H54 (cell line): ENCODE measurements around the gene RSPRY1.

Experiments used
- DNase-seq: peaks from one replicate; pipeline ENCODE4 v3.0.0; 2011; ENCODE audit warnings: low spot score, mixed read lengths; ENCODE audit not compliant: insufficient read length
- FAIRE-seq: peaks from 3 replicates; lab custom pipeline; 2011; peaks lifted over from hg19 to GRCh38; lab: Jason Lieb, UNC
- POLR2A ChIP-seq: IDR thresholded peaks from 2 replicates; pipeline ENCODE4 v1.6.1; 2011; ENCODE audit warnings: low read depth, mild to moderate bottlenecking, low read length

The RSPRY1 gene

GRCh38 chr16:57279780-57280638 is 93.9 kb downstream of the RSPRY1 start:
- DNase-seq (no peak), FAIRE-seq (no peak)
- no peak for TF ChIP-seq POLR2A

- FAIRE-seq (no peak), DNase-seq (no peak)
- no peak for TF ChIP-seq POLR2A
These were observed 95.7 kb downstream of the RSPRY1 start for GRCh38 chr16:57281791-57282190.

DNA sequence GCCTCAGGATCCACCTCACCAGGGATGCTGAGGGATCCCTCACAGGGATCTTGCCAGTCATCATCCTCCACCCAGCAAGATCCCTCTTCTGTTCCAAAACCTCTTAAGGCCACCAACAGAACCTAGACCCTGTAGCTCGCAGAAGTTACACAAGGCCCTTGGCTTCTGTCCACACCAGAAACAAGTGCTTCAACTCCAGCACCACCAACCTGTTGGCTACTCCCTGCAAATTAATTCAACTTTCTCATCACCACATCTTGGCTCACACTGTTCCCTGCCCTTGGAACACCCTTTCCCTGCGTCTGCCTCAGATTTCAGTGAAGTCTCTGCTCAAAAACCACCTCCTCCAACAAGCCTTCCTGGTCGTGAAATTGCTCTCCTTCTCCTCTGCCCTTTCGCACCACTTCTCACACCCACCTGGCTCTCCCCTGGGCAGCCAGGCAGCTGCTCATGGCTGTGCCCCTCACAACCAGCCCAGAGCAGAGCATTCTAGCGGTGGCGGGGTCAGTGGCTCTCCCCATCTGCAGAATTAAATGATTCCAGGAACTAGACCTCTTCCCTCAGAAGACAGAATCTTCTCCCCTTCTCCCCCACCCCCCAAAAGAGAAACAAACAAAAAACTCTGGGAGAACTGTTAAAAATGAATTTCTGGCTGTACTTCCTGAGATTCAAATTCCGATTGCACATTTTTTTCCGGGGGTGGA is 96.5 kb downstream of the RSPRY1 start:
- no peak for FAIRE-seq
- no peak for TF ChIP-seq POLR2A
- no peak for DNase-seq

GRCh38 chr16:57283214-57283958 is 97.3 kb downstream of the RSPRY1 start:
- FAIRE-seq (no peak), DNase-seq (no peak)
- TF ChIP-seq POLR2A, result no peak

GRCh38 chr16:57283959-57284208 is 97.8 kb downstream of the RSPRY1 start:
- DNase-seq, result no peak
- FAIRE-seq, result no peak
- TF ChIP-seq POLR2A, result no peak

GRCh38 chr16:57284209-57284951 is 98.3 kb downstream of the RSPRY1 start, which contains the start of gene PLLP:
Gene PLLP, minus strand, starts transcription at chr16:57284672. Its CDS starts 132 bp downstream, at chr16:57284540.
- TF ChIP-seq POLR2A, result no peak
- FAIRE-seq (no peak), DNase-seq (peak; percentile 61)

GRCh38 chr16:57284952-57285363 is 98.8 kb downstream of the RSPRY1 start:
- no peak for DNase-seq
- FAIRE-seq, result no peak
- no peak for TF ChIP-seq POLR2A

GRCh38 chr16:57285379-57285778 is 99.2 kb downstream of the RSPRY1 start:
- TF ChIP-seq POLR2A, result no peak
- FAIRE-seq (no peak), DNase-seq (no peak)

DNA sequence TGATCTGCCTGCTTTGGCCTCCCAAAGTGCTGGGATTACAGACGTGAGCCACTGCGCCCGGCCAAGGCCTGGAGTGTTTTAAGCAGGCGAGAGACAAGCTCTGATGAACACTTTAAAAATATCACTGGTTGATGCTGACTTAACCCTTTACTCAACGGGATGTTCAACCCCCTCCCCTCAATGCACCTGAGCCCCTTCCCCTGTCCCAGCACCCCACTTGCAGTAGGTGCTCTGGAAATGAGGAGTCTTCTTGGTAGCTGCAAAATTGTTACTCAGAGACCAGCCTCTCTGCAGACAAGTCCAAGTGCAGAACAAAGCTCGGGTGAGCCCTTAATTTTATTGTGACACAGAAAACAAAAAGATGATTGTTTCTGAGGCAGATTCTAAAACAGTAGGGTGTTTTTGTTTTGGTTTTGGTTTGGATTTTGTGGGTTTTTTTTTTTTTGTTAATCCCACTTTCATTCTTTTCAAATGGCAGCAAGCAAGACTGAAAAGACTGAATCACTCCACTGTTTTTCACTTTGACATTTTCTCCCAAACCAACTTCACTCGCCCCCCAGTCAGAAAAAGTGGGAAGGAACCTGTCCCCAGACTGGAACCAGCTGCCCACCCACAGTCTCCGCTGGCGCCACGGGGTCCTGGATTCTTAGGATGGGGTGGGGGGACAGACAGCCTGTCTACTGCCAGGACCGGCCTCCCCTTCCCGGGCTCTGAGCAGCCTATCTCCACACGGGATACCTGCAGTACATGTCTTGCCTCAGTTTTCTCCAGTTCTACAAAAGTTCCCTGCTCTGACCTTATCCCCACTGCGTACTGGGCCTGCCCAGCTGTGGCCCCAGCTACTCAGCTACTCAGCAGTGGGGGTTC is 103.5 kb downstream of the RSPRY1 start:
- TF ChIP-seq POLR2A, result no peak
- DNase-seq, result no peak
- no peak for FAIRE-seq
